Measurements from ENCODE around the gene ERCC6L2. TPM values are rescaled to one million over a fixed set of nuclear protein-coding genes. Genes with fewer than 3 reads are reported as not detected.

Gene ERCC6L2
- 10.2 to 18.0 TPM (median 12.1 TPM) in 5 replicates for total RNA-seq (2022; extraction: Qiagen RNA extraction; ENCODE audit: low read depth)

GRCh38 chr9:95875305-95876137, at the start of gene ERCC6L2:
Gene ERCC6L2 (plus strand): TSS chr9:95875691. CDS start chr9:95876039, 348 bp downstream.

